Uterus (tissue), 4 donors: Measurements from ENCODE around the gene KLF5. TPM values are rescaled to one million over a fixed set of nuclear protein-coding genes. Genes with fewer than 3 reads are reported as not detected.
A peak's percentile ranks its signal among the peaks of the same experiment; 100 is the strongest.

ENCODE experiments used
- DNase-seq, 2 donors: peaks; one replicate each; pipeline ENCODE4 v3.0.0-alpha.2; 2019 to 2020
- H3K27ac ChIP-seq, 2 donors: fragments of 200-600 bp; sonication (generic); 1 replicate in 1 of 2; 2 replicates in 1 of 2; pipeline ENCODE4 v1.5.1; 2016 to 2018
- H3K27me3 ChIP-seq, 2 donors: fragments of 200-600 bp; sonication (generic); one replicate each; pipeline ENCODE4 v1.5.1; 2018 to 2019; ENCODE audit warnings: control low read depth in 1 of 2
- H3K36me3 ChIP-seq, 2 donors: fragments of 200-600 bp; sonication (generic); one replicate each; pipeline ENCODE4 v1.5.1; 2019; ENCODE audit warnings: control low read depth in 1 of 2
- H3K4me1 ChIP-seq, 2 donors: fragments of 200-600 bp; sonication (generic); one replicate each; pipeline ENCODE4 v1.5.1; 2018 to 2019; ENCODE audit warnings: control low read depth in 1 of 2
- H3K4me3 ChIP-seq, 2 donors: fragments of 200-600 bp; sonication (generic); 1 replicate in 1 of 2; 2 replicates in 1 of 2; pipeline ENCODE4 v1.5.1; 2018 to 2019; ENCODE audit warnings: mild to moderate bottlenecking in 1 of 2
- H3K9me3 ChIP-seq, 2 donors: fragments of 200-600 bp; sonication (generic); one replicate each; pipeline ENCODE4 v1.5.1; 2019; ENCODE audit warnings: control low read depth in 1 of 2
- CTCF ChIP-seq, 4 experiments: fragments of 200-600 bp in 2 of 4; fragments of 450-650 bp in 2 of 4; sonication (generic) in 2 of 4; IDR thresholded peaks; one replicate each; pipeline ENCODE4 v1.5.1; 2016 to 2019; ENCODE audit warnings: antibody characterized with exemption in 4 of 4, mild to moderate bottlenecking in 2 of 4, moderate library complexity in 1 of 4
- POLR2A ChIP-seq, 2 donors: fragments of 450-650 bp; IDR thresholded peaks; one replicate each; pipeline ENCODE4 v1.6.1; 2016; ENCODE audit warnings: antibody characterized with exemption in 2 of 2, mild to moderate bottlenecking in 1 of 2, moderate library complexity in 1 of 2
- intact Hi-C: fragments of 100-400 bp; cut with DNase I; formaldehyde crosslinking; loops from one replicate; pipeline ENCODE4 v1.15.1; 2023; ENCODE audit warnings: low total_unique reads
- total RNA-seq, 4 donors: library from RNA; depleted of rRNA in 3 of 4; stranded (reverse); fragments of >200 nt in 3 of 4; gene quantifications; one replicate each; pipeline versions ENCODE4 v1.1.0 to v1.2.4, GENCODE V29; 2014 to 2023
- donor health status: DM: yes; HTN: yes; CAD: no.

Gene KLF5
- total RNA-seq, 4 donors from 2014 or later = 0.77 to 10.7 (median 5.7) TPM

GRCh38 chr13:73054712-73055111, 4.1 kb upstream of the KLF5 start:
- no peaks in the 10 kb centered on the region for H3K9me3 ChIP-seq
- H3K4me3 ChIP-seq = no peak overlapping the region
- peaks cover 0 to 13% of the 10 kb centered on the region in 2 donors for H3K27me3 ChIP-seq
- intact Hi-C loops = no loop called here
- H3K36me3 ChIP-seq = no peaks in the 10 kb centered on the region
- TF ChIP-seq POLR2A (IDR thresholded peaks at IDR 0.05) = no peak
- no peak for TF ChIP-seq CTCF (IDR thresholded peaks at IDR 0.05)
- no peak for DNase-seq
- no peak overlapping the region for H3K27ac ChIP-seq
- no peaks in the 10 kb centered on the region for H3K4me1 ChIP-seq

- no peak overlapping the region for H3K4me3 ChIP-seq
- H3K27me3 ChIP-seq = peaks cover 0 to 13% of the 10 kb centered on the region in 2 donors
- no peak for DNase-seq
- no peak for TF ChIP-seq POLR2A (IDR thresholded peaks at IDR 0.05)
- TF ChIP-seq CTCF (IDR thresholded peaks at IDR 0.05) = no peak
- no peaks in the 10 kb centered on the region for H3K36me3 ChIP-seq
- intact Hi-C loops = no loop called here
- H3K4me1 ChIP-seq = no peaks in the 10 kb centered on the region
- no peaks in the 10 kb centered on the region for H3K9me3 ChIP-seq
- H3K27ac ChIP-seq = no peak overlapping the region
Measured at GRCh38 chr13:73055813-73056564, 2.8 kb upstream of the KLF5 start.

GRCh38 chr13:73056565-73056962, 2.2 kb upstream of the KLF5 start:
- H3K36me3 ChIP-seq = no peaks in the 10 kb centered on the region
- no peak overlapping the region for H3K27ac ChIP-seq
- intact Hi-C loops = no loop called here
- H3K4me3 ChIP-seq = no peak overlapping the region
- DNase-seq = no peak
- TF ChIP-seq POLR2A (IDR thresholded peaks at IDR 0.05) = no peak
- no peaks in the 10 kb centered on the region for H3K9me3 ChIP-seq
- H3K4me1 ChIP-seq = no peaks in the 10 kb centered on the region
- H3K27me3 ChIP-seq = peaks cover 0 to 13% of the 10 kb centered on the region in 2 donors

- H3K27ac ChIP-seq = no peak overlapping the region
- no peak for TF ChIP-seq POLR2A (IDR thresholded peaks at IDR 0.05)
- no peak for TF ChIP-seq CTCF (IDR thresholded peaks at IDR 0.05)
Measured at GRCh38 chr13:73057284-73058063, 1.3 kb upstream of the KLF5 start.

GRCh38 chr13:73058064-73058313, 816 bp upstream of the KLF5 start:
- Histone ChIP-seq H3K27me3 (peaks cover 0 to 13% of the 10 kb centered on the region in 2 donors), H3K9me3 (no peaks in the 10 kb centered on the region), H3K27ac (no peak overlapping the region), H3K36me3 (no peaks in the 10 kb centered on the region), H3K4me1 (no peaks in the 10 kb centered on the region), H3K4me3 (peak overlapping the region; percentile 51 to 89)
- intact Hi-C loops = no loop called here
- DNase-seq = no peak
- no peak for TF ChIP-seq POLR2A (IDR thresholded peaks at IDR 0.05)

More at GRCh38 chr13:73057284-73058063, 1.3 kb upstream of the KLF5 start:
- Histone ChIP-seq H3K36me3 (no peaks in the 10 kb centered on the region), H3K27me3 (peaks cover 0 to 13% of the 10 kb centered on the region in 2 donors), H3K9me3 (no peaks in the 10 kb centered on the region), H3K4me1 (no peaks in the 10 kb centered on the region), H3K4me3 (no peak overlapping the region)
- intact Hi-C loops = no loop called here
- DNase-seq = no peak

GRCh38 chr13:73058432-73058735, 421 bp upstream of the KLF5 start:
- intact Hi-C loops = no loop called here

More at GRCh38 chr13:73058432-73058735, 421 bp upstream of the KLF5 start:
- TF ChIP-seq POLR2A (IDR thresholded peaks at IDR 0.05) (no peak), CTCF (IDR thresholded peaks at IDR 0.05) (no peak)
- Histone ChIP-seq H3K9me3 (no peaks in the 10 kb centered on the region), H3K27ac (peak overlapping the region in 1 of 2 donors; percentile 79), H3K27me3 (peaks cover 0 to 13% of the 10 kb centered on the region in 2 donors), H3K4me3 (peak overlapping the region; percentile 51 to 89), H3K4me1 (no peaks in the 10 kb centered on the region), H3K36me3 (no peaks in the 10 kb centered on the region)
- no peak for DNase-seq
